ENCODE measurements around the gene STRBP. TPM values are rescaled to one million over a fixed set of nuclear protein-coding genes. Genes with fewer than 3 reads are reported as not detected.

STRBP gene
- total RNA-seq, 2 donors from 2014 or later, result 10.0 to 12.6 TPM

DNA sequence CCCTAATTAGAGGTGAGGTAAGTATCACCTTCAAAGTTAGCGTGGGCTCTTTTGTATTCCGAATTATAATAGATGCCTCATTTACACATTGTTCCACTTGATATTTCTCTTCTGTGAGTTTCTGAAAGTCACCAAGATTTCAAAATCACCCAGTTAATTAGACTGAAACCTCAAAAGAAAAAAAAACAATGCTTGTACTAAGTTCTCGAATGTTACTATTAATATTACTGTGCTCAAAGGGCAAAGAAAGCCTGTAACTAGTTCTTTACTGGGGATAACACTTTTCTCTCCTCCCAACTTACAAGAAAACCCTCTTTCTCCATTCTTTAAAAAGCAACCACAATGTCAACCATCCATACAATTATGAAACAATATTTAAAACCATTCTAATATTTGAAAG is 98.5 kb downstream of the STRBP start:
- Histone ChIP-seq H3K4me3 (no peak overlapping the region), H3K4me1 (no peaks in the 10 kb centered on the region), H3K9me3 (no peaks in the 10 kb centered on the region), H3K27ac (no peak overlapping the region), H3K27me3 (no peaks in the 10 kb centered on the region), H3K36me3 (no peaks in the 10 kb centered on the region)
- DNase-seq (ENCODE audit: low spot score), result no peak
- TF ChIP-seq, protein P1, sequence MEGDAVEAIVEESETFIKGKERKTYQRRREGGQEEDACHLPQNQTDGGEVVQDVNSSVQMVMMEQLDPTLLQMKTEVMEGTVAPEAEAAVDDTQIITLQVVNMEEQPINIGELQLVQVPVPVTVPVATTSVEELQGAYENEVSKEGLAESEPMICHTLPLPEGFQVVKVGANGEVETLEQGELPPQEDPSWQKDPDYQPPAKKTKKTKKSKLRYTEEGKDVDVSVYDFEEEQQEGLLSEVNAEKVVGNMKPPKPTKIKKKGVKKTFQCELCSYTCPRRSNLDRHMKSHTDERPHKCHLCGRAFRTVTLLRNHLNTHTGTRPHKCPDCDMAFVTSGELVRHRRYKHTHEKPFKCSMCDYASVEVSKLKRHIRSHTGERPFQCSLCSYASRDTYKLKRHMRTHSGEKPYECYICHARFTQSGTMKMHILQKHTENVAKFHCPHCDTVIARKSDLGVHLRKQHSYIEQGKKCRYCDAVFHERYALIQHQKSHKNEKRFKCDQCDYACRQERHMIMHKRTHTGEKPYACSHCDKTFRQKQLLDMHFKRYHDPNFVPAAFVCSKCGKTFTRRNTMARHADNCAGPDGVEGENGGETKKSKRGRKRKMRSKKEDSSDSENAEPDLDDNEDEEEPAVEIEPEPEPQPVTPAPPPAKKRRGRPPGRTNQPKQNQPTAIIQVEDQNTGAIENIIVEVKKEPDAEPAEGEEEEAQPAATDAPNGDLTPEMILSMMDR (IDR thresholded peaks at IDR 0.05), result no peak

DNA sequence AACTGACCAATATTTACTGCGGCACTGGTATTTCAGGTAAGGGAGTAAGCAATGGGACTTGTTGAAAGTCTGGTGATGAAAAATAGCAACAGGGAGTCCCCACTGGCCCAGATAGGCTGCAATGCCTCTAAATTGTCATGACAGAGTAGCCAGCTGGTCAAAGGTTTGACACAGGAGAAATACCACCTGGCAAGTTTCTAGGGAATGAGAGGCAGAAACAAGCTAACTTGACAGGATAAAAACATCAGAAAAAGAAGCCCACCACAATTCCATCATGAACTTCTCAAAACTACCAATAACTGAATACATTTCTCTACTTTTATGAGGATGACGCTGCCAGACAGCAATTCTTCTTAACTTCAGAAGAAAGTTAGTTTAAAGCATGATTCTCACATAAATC is 99.8 kb downstream of the STRBP start:
- no peak overlapping the region for H3K27ac ChIP-seq
- H3K27me3 ChIP-seq, result no peaks in the 10 kb centered on the region
- no peaks in the 10 kb centered on the region for H3K36me3 ChIP-seq
- no peak for DNase-seq (ENCODE audit: low spot score)
- H3K4me1 ChIP-seq, result no peaks in the 10 kb centered on the region
- no peak overlapping the region for H3K4me3 ChIP-seq
- TF ChIP-seq, protein P1 (IDR thresholded peaks at IDR 0.05), result no peak
- no peaks in the 10 kb centered on the region for H3K9me3 ChIP-seq

DNA sequence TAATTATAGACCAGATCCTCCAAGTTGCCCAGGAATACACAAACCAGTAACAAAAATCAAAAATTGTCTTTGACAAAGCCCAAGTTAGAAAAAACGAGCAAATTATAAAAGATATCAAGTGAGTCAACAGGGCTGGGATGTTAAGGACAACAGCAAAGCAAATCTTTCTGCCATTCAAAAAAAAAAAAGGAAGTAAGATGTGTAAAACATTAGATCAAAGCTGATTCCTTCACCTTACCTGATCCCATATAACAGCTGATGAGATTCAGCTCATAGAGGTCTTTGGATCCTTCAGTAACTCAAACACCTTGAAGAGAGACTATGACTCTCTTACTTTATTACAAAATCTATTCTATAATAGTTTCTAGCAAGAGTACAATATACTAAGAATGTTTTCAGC is 100.9 kb downstream of the STRBP start:
- Histone ChIP-seq H3K9me3 (no peaks in the 10 kb centered on the region), H3K4me3 (no peak overlapping the region), H3K27me3 (no peaks in the 10 kb centered on the region), H3K27ac (no peak overlapping the region), H3K36me3 (no peaks in the 10 kb centered on the region), H3K4me1 (no peaks in the 10 kb centered on the region)
- TF ChIP-seq, protein P1 (IDR thresholded peaks at IDR 0.05), result no peak
- DNase-seq (ENCODE audit: low spot score), result no peak

DNA sequence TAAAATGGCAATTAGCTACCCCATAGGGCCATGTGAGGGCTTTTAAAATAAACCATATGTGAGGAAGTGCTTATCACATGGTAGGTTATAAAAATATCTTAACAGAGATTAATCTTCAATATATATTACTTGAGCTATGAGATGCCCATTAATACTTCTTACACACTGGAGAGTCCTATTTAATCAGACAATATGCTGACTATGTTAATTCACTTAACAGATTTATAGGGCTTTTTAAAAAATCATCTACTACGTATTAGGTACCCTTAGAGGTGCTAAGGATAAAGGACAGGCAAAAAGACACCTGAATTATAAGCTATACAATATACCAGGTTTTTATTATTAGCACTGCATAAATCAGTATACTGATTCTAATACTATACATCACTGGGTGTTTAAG is 102.6 kb downstream of the STRBP start:
- Histone ChIP-seq H3K9me3 (no peaks in the 10 kb centered on the region), H3K27me3 (no peaks in the 10 kb centered on the region), H3K4me3 (no peak overlapping the region), H3K4me1 (no peaks in the 10 kb centered on the region), H3K27ac (no peak overlapping the region), H3K36me3 (no peaks in the 10 kb centered on the region)
- DNase-seq (ENCODE audit: low spot score), result no peak
- TF ChIP-seq, protein P1 (IDR thresholded peaks at IDR 0.05), result no peak

DNA sequence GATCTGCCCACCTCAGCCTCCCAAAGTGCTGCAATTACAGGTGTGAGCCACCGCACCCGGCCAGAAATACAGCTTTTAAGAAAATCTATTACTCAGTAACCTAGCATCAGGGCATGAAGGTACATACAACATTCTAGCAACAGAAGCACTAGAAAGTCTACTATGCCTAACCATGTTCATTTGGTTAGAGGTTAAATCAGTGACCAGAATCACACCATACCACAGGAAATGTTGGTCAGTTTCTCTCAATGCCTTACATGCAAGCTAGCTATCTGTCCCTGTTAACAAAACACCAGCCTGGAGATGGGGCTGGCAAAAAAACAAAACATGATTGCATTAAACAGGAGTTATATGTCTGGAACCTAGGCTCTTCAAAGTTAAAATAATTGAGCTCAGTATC is 104.1 kb downstream of the STRBP start:
- DNase-seq (ENCODE audit: low spot score), result no peak
- no peaks in the 10 kb centered on the region for H3K36me3 ChIP-seq
- H3K9me3 ChIP-seq, result no peaks in the 10 kb centered on the region

More for the DNA sequence above, 104.1 kb downstream of the STRBP start:
- Histone ChIP-seq H3K4me3 (no peak overlapping the region), H3K27ac (no peak overlapping the region), H3K4me1 (no peaks in the 10 kb centered on the region), H3K27me3 (no peaks in the 10 kb centered on the region)
- TF ChIP-seq, protein P1 (IDR thresholded peaks at IDR 0.05), result no peak
